ENCODE results near the gene RFC1. TPM values are rescaled to one million over a fixed set of nuclear protein-coding genes. Genes with fewer than 3 reads are reported as not detected.
"Not testable (repeated sequence)": the region's sequence is repeated elsewhere in the genome, so short reads cannot be mapped to it uniquely, and the experiment has no call there.

RFC1 gene
- polyA plus RNA-seq, 3 donors: 79.7 to 87.3 (median 80.9) TPM

GRCh38 chr4:39305912-39306677 lies 60.1 kb downstream of the RFC1 start:
- no peak for DNase-seq (ENCODE audit: low read depth in 3 of 3, low spot score in 2 of 3)

- DNase-seq (ENCODE audit: low read depth in 3 of 3, low spot score in 2 of 3): no peak
Observed at GRCh38 chr4:39304651-39305050, 61.5 kb downstream of the RFC1 start.

- no peak for DNase-seq (ENCODE audit: low read depth in 3 of 3, low spot score in 2 of 3)
Observed at GRCh38 chr4:39303871-39304270, 62.3 kb downstream of the RFC1 start.

GRCh38 chr4:39302901-39303300 lies 63.3 kb downstream of the RFC1 start:
- DNase-seq (ENCODE audit: low read depth in 3 of 3, low spot score in 2 of 3): no peak

GRCh38 chr4:39295784-39296183 lies 70.4 kb downstream of the RFC1 start:
- no peak for DNase-seq (ENCODE audit: low read depth in 3 of 3, low spot score in 2 of 3)

GRCh38 chr4:39292433-39292832 lies 73.7 kb downstream of the RFC1 start:
- DNase-seq (ENCODE audit: low read depth in 3 of 3, low spot score in 2 of 3): not testable (repeated sequence)

GRCh38 chr4:39291686-39292085 lies 74.5 kb downstream of the RFC1 start:
- DNase-seq (ENCODE audit: low read depth in 3 of 3, low spot score in 2 of 3): no peak

- DNase-seq (ENCODE audit: low read depth in 3 of 3, low spot score in 2 of 3): no peak
Observed at GRCh38 chr4:39287223-39287622, 78.9 kb downstream of the RFC1 start.

- no peak for DNase-seq (ENCODE audit: low read depth in 3 of 3, low spot score in 2 of 3)
Observed at GRCh38 chr4:39286263-39286662, 79.9 kb downstream of the RFC1 start.

GRCh38 chr4:39285853-39286252 lies 80.3 kb downstream of the RFC1 start:
- DNase-seq (ENCODE audit: low read depth in 3 of 3, low spot score in 2 of 3): no peak

GRCh38 chr4:39285111-39285795 lies 80.9 kb downstream of the RFC1 start:
- no peak for DNase-seq (ENCODE audit: low read depth in 3 of 3, low spot score in 2 of 3)

GRCh38 chr4:39280770-39281169 lies 85.4 kb downstream of the RFC1 start:
- no peak for DNase-seq (ENCODE audit: low read depth in 3 of 3, low spot score in 2 of 3)

GRCh38 chr4:39279416-39279815 lies 86.7 kb downstream of the RFC1 start:
- no peak for DNase-seq (ENCODE audit: low read depth in 3 of 3, low spot score in 2 of 3)

- DNase-seq (ENCODE audit: low read depth in 3 of 3, low spot score in 2 of 3): no peak
Observed at GRCh38 chr4:39278476-39278875, 87.7 kb downstream of the RFC1 start.

- not testable (repeated sequence) for DNase-seq (ENCODE audit: low read depth in 3 of 3, low spot score in 2 of 3)
Observed at GRCh38 chr4:39277661-39278060, 88.5 kb downstream of the RFC1 start.

GRCh38 chr4:39274503-39274902 lies 91.7 kb downstream of the RFC1 start:
- DNase-seq (ENCODE audit: low read depth in 3 of 3, low spot score in 2 of 3): no peak

GRCh38 chr4:39263895-39264294 lies 102.3 kb downstream of the RFC1 start:
- DNase-seq (ENCODE audit: low read depth in 3 of 3, low spot score in 2 of 3): no peak

GRCh38 chr4:39259571-39260330 lies 106.4 kb downstream of the RFC1 start:
- no peak for DNase-seq (ENCODE audit: low read depth in 3 of 3, low spot score in 2 of 3)

- DNase-seq (ENCODE audit: low read depth in 3 of 3, low spot score in 2 of 3): no peak
Observed at GRCh38 chr4:39256436-39256835, 109.7 kb downstream of the RFC1 start.

- DNase-seq (ENCODE audit: low read depth in 3 of 3, low spot score in 2 of 3): no peak
Observed at GRCh38 chr4:39255871-39256270, 110.3 kb downstream of the RFC1 start.

- DNase-seq (ENCODE audit: low read depth in 3 of 3, low spot score in 2 of 3): no peak
Observed at GRCh38 chr4:39255266-39255665, 110.9 kb downstream of the RFC1 start.

GRCh38 chr4:39243462-39243861 lies 122.7 kb downstream of the RFC1 start:
- no peak for DNase-seq (ENCODE audit: low read depth in 3 of 3, low spot score in 2 of 3)
